ENCODE data around the gene PRKN. TPM values are rescaled to one million over a fixed set of nuclear protein-coding genes. Genes with fewer than 3 reads are reported as not detected.

Gene PRKN
- total and polyA plus RNA-seq, 2 experiments from 2014 or later: 0.10 to 0.84 TPM

- TF ChIP-seq NANOG (IDR thresholded peaks at IDR 0.05; ENCODE audit: borderline replicate concordance): no peak
- TF ChIP-seq ETS1 (IDR thresholded peaks at IDR 0.05): no peak
- TF ChIP-seq, protein P1, sequence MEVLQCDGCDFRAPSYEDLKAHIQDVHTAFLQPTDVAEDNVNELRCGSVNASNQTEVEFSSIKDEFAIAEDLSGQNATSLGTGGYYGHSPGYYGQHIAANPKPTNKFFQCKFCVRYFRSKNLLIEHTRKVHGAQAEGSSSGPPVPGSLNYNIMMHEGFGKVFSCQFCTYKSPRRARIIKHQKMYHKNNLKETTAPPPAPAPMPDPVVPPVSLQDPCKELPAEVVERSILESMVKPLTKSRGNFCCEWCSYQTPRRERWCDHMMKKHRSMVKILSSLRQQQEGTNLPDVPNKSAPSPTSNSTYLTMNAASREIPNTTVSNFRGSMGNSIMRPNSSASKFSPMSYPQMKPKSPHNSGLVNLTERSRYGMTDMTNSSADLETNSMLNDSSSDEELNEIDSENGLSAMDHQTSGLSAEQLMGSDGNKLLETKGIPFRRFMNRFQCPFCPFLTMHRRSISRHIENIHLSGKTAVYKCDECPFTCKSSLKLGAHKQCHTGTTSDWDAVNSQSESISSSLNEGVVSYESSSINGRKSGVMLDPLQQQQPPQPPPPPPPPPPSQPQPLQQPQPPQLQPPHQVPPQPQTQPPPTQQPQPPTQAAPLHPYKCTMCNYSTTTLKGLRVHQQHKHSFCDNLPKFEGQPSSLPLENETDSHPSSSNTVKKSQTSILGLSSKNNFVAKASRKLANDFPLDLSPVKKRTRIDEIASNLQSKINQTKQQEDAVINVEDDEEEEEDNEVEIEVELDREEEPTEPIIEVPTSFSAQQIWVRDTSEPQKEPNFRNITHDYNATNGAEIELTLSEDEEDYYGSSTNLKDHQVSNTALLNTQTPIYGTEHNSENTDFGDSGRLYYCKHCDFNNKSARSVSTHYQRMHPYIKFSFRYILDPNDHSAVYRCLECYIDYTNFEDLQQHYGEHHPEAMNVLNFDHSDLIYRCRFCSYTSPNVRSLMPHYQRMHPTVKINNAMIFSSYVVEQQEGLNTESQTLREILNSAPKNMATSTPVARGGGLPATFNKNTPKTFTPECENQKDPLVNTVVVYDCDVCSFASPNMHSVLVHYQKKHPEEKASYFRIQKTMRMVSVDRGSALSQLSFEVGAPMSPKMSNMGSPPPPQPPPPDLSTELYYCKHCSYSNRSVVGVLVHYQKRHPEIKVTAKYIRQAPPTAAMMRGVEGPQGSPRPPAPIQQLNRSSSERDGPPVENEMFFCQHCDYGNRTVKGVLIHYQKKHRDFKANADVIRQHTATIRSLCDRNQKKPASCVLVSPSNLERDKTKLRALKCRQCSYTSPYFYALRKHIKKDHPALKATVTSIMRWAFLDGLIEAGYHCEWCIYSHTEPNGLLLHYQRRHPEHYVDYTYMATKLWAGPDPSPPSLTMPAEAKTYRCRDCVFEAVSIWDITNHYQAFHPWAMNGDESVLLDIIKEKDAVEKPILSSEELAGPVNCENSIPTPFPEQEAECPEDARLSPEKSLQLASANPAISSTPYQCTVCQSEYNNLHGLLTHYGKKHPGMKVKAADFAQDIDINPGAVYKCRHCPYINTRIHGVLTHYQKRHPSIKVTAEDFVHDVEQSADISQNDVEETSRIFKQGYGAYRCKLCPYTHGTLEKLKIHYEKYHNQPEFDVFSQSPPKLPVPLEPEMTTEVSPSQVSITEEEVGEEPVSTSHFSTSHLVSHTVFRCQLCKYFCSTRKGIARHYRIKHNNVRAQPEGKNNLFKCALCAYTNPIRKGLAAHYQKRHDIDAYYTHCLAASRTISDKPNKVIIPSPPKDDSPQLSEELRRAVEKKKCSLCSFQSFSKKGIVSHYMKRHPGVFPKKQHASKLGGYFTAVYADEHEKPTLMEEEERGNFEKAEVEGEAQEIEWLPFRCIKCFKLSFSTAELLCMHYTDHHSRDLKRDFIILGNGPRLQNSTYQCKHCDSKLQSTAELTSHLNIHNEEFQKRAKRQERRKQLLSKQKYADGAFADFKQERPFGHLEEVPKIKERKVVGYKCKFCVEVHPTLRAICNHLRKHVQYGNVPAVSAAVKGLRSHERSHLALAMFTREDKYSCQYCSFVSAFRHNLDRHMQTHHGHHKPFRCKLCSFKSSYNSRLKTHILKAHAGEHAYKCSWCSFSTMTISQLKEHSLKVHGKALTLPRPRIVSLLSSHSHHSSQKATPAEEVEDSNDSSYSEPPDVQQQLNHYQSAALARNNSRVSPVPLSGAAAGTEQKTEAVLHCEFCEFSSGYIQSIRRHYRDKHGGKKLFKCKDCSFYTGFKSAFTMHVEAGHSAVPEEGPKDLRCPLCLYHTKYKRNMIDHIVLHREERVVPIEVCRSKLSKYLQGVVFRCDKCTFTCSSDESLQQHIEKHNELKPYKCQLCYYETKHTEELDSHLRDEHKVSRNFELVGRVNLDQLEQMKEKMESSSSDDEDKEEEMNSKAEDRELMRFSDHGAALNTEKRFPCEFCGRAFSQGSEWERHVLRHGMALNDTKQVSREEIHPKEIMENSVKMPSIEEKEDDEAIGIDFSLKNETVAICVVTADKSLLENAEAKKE (CRISPR knock-in tag; IDR thresholded peaks at IDR 0.05): no peak
- no peak for TF ChIP-seq EZH2phosphoT487 (IDR thresholded peaks at IDR 0.05; ENCODE audit: unreplicated experiment)
- TF ChIP-seq POLR2AphosphoS5 (IDR thresholded peaks at IDR 0.05; ENCODE audit: low read depth): no peak
These were observed 16.6 kb downstream of the PRKN start (continued) for GRCh38 chr6:162710936-162711335.

DNA sequence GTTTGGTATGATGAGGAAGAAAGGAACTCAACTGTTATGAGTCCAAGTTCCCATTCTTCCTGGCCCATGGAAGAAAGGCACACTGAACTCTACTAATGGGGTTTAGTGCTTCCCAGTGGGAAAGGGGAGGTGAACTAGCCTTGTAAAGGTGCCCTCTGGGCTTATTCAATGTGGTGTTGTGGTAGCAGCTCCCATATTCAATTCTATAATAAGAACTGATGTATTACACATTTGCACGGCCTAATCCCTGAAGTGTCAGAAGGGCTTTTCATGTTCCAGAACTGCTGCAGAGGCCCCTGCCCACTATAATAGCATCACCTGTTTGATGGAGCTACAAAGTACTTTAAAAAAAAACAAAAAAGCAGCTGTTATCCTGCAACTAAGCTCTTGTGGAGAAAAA lies 17.1 kb downstream of the PRKN start:
- Histone ChIP-seq H3K27me3 (ENCODE audit: insufficient read depth) (no peaks in the 10 kb centered on the region), H3K79me2 (replicated peaks; ENCODE audit: insufficient read depth) (no peaks in the 10 kb centered on the region), H4K20me1 (replicated peaks; ENCODE audit: insufficient read depth) (no peaks in the 10 kb centered on the region), H3K36me3 (ENCODE audit: insufficient read depth) (no peaks in the 10 kb centered on the region), H3K9me2 (ENCODE audit: insufficient read depth) (no peaks in the 10 kb centered on the region), H3K4me2 (no peak overlapping the region), H3F3A (replicated peaks; ENCODE audit: low read depth) (no peaks in the 10 kb centered on the region), H3K27ac (ENCODE audit: low read depth) (no peak overlapping the region), H3K4me1 (ENCODE audit: insufficient read depth) (peaks cover 17% of the 10 kb centered on the region), H2AFZ (no peak overlapping the region), H3K4me3 (no peak overlapping the region)
- no peak overlapping the region for H3K4me3 Mint-ChIP-seq
- ATAC-seq (no peak), DNase-seq (ENCODE audit: low spot score) (no peak)
- peaks cover 3% of the 10 kb centered on the region for H3K27me3 Mint-ChIP-seq (ENCODE audit: insufficient read depth, low read depth, poor library complexity)
- H3K36me3 Mint-ChIP-seq (ENCODE audit: low read depth): peaks cover 5% of the 10 kb centered on the region; the same call in 2 of the 3 replicates
- H3K27ac Mint-ChIP-seq: no peak overlapping the region
- peaks cover 14% of the 10 kb centered on the region for H3K4me1 Mint-ChIP-seq
- H3K9me3 Mint-ChIP-seq: peaks cover 9% of the 10 kb centered on the region; the same call in 2 of the 3 replicates
- TF ChIP-seq ZNF114 (CRISPR knock-in tag; IDR thresholded peaks at IDR 0.05) (no peak), NANOG (IDR thresholded peaks at IDR 0.05; ENCODE audit: borderline replicate concordance) (no peak), ZNF331 (CRISPR knock-in tag; IDR thresholded peaks at IDR 0.05; ENCODE audit: low read depth) (no peak), CREB1 (CRISPR knock-in tag; IDR thresholded peaks at IDR 0.05; ENCODE audit: low read depth) (no peak)
- TF ChIP-seq, protein P2, sequence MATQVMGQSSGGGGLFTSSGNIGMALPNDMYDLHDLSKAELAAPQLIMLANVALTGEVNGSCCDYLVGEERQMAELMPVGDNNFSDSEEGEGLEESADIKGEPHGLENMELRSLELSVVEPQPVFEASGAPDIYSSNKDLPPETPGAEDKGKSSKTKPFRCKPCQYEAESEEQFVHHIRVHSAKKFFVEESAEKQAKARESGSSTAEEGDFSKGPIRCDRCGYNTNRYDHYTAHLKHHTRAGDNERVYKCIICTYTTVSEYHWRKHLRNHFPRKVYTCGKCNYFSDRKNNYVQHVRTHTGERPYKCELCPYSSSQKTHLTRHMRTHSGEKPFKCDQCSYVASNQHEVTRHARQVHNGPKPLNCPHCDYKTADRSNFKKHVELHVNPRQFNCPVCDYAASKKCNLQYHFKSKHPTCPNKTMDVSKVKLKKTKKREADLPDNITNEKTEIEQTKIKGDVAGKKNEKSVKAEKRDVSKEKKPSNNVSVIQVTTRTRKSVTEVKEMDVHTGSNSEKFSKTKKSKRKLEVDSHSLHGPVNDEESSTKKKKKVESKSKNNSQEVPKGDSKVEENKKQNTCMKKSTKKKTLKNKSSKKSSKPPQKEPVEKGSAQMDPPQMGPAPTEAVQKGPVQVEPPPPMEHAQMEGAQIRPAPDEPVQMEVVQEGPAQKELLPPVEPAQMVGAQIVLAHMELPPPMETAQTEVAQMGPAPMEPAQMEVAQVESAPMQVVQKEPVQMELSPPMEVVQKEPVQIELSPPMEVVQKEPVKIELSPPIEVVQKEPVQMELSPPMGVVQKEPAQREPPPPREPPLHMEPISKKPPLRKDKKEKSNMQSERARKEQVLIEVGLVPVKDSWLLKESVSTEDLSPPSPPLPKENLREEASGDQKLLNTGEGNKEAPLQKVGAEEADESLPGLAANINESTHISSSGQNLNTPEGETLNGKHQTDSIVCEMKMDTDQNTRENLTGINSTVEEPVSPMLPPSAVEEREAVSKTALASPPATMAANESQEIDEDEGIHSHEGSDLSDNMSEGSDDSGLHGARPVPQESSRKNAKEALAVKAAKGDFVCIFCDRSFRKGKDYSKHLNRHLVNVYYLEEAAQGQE (IDR thresholded peaks at IDR 0.05; ENCODE audit: unreplicated experiment): no peak

Measured in GM23338 (cell line).